ENCODE results near the gene RUSC2. TPM values are rescaled to one million over a fixed set of nuclear protein-coding genes. Genes with fewer than 3 reads are reported as not detected.

The RUSC2 gene
- total and polyA plus RNA-seq, 2 of the 13 experiments (the other 11 are each of a cell fraction or from before 2014, with no cell fraction given), result 2.8 to 3.3 TPM

GRCh38 chr9:35489313-35490154 lies at the start of gene RUSC2 (continued):
- TF ChIP-seq DNMT3B (CRISPR knock-in tag; conservative IDR thresholded peaks at IDR 0.05), result no peak
- peak; percentile 61 to 71 for TF ChIP-seq POLR2A (IDR thresholded peaks at IDR 0.05; ENCODE audit: insufficient read depth in 1 of 2, low read depth in 2 of 2, low read length in 2 of 2)
- TF ChIP-seq ZNF782 (CRISPR knock-in tag; IDR thresholded peaks at IDR 0.05; ENCODE audit: borderline replicate concordance), result peak; percentile 42; the same call in 1 of the 2 replicates
- TF ChIP-seq ZXDC (CRISPR knock-in tag; IDR thresholded peaks at IDR 0.05), result no peak
- TF ChIP-seq KAT8 (CRISPR knock-in tag; IDR thresholded peaks at IDR 0.05), result peak; percentile 58; the same call in 1 of the 2 replicates
- no peak for TF ChIP-seq ZNF660 (CRISPR knock-in tag; IDR thresholded peaks at IDR 0.05; ENCODE audit: borderline replicate concordance, low read depth)
- no peak; the same call in 1 of the 2 replicates for TF ChIP-seq ZFP91 (CRISPR knock-in tag; IDR thresholded peaks at IDR 0.05; ENCODE audit: borderline replicate concordance)
- TF ChIP-seq SP4 (CRISPR knock-in tag; IDR thresholded peaks at IDR 0.05), result no peak
- no peak for TF ChIP-seq CREM (IDR thresholded peaks at IDR 0.05)
- TF ChIP-seq CREM (CRISPR knock-in tag; IDR thresholded peaks at IDR 0.05), result no peak
- peak; percentile 55 to 99; a peak in 3 of 4 replicates for TF ChIP-seq HMGXB4 (CRISPR knock-in tag; IDR thresholded peaks at IDR 0.05; ENCODE audit: borderline replicate concordance in 1 of 2, low read depth in 1 of 2)
- 0 out of 2 replicates have a peak, but pooled peaks have one; percentile 66 for TF ChIP-seq ZNF124 (CRISPR knock-in tag; IDR thresholded peaks at IDR 0.05)
- 0 out of 2 replicates have a peak, but pooled peaks have one; percentile 58 for TF ChIP-seq HINFP (CRISPR knock-in tag; IDR thresholded peaks at IDR 0.05; ENCODE audit: low read depth)
- TF ChIP-seq YEATS2 (CRISPR knock-in tag; IDR thresholded peaks at IDR 0.05; ENCODE audit: borderline replicate concordance), result no peak
- peak; percentile 73 for TF ChIP-seq ETV5 (CRISPR knock-in tag; IDR thresholded peaks at IDR 0.05; ENCODE audit: borderline replicate concordance)
- no peak for TF ChIP-seq MLLT10 (CRISPR knock-in tag; IDR thresholded peaks at IDR 0.05)
- peak; percentile 94 for TF ChIP-seq SALL2 (CRISPR knock-in tag; IDR thresholded peaks at IDR 0.05)
- TF ChIP-seq TAF15 (IDR thresholded peaks at IDR 0.05; ENCODE audit: low read depth, low read length, poor library complexity, severe bottlenecking), result no peak
- TF ChIP-seq ZMYM2 (CRISPR knock-in tag; IDR thresholded peaks at IDR 0.05), result 0 out of 2 replicates have a peak, but pooled peaks have one; percentile 38
- TF ChIP-seq AKAP8 (CRISPR knock-in tag; IDR thresholded peaks at IDR 0.05), result peak; percentile 49; the same call in 1 of the 2 replicates
